AG04450 (cell line): ENCODE results near the gene CNTNAP2. TPM values are rescaled to one million over a fixed set of nuclear protein-coding genes. Genes with fewer than 3 reads are reported as not detected.

Experiments used
- CTCF ChIA-PET: fragments of 300-600, 350-600 bp; formaldehyde crosslinking; extraction: SDS; loops from one replicate; lab custom pipeline; 2022; ENCODE audit warnings: antibody characterized with exemption, inconsistent platforms; lab: Charles Lee
- POLR2A ChIA-PET: fragments of 350-600 bp; formaldehyde crosslinking; extraction: SDS; loops from one replicate; lab custom pipeline; 2021; ENCODE audit warnings: antibody characterized with exemption, inconsistent platforms; lab: Yijun Ruan, JAX
- DNase-seq: peaks from one replicate; pipeline ENCODE4 v3.0.0-alpha.2; 2011; ENCODE audit warnings: low read depth, low spot score
- H3K27ac ChIP-seq: one replicate; pipeline ENCODE4 v1.5.1; 2012; ENCODE audit warnings: low read depth, low read length, control low read depth
- H3K27me3 ChIP-seq: one replicate; pipeline ENCODE4 v1.6.0; 2012; ENCODE audit warnings: low read length; ENCODE audit not compliant: control insufficient read depth, insufficient read depth
- H3K4me3 ChIP-seq: 2 replicates; pipeline ENCODE4 v1.5.1; 2011; ENCODE audit warnings: mild to moderate bottlenecking, low read depth, low read length, control low read depth
- H3K9me3 ChIP-seq: 2 replicates; pipeline ENCODE4 v1.5.1; 2012; ENCODE audit warnings: low read length; ENCODE audit not compliant: control insufficient read depth, insufficient read depth
- CTCF ChIP-seq: IDR thresholded peaks from 2 replicates; pipeline ENCODE4 v1.5.1; 2011; ENCODE audit warnings: low read depth, low read length, control low read depth, inconsistent platforms
- polyA plus RNA-seq: library from polyadenylated mRNA; depleted of rRNA; stranded (reverse); fragments of >200 nt; gene quantifications from 2 replicates; pipeline ENCODE4 v1.2.3, GENCODE V29; 2011

CNTNAP2 gene
- polyA plus RNA-seq, 1 experiment = not detected

- Histone ChIP-seq H3K4me3 (no peak overlapping the region), H3K27me3 (no peaks in the 10 kb centered on the region), H3K27ac (no peak overlapping the region), H3K9me3 (peaks cover 9% of the 10 kb centered on the region)
- ChIA-PET POLR2A (no interaction called here), CTCF (no interaction called here)
- no peak for TF ChIP-seq CTCF
- DNase-seq = no peak
Observed at GRCh38 chr7:146370171-146370570, 253.6 kb downstream of the CNTNAP2 start.

- no peak overlapping the region for H3K4me3 ChIP-seq
- H3K27ac ChIP-seq = no peak overlapping the region
- peaks cover 10% of the 10 kb centered on the region for H3K9me3 ChIP-seq
- ChIA-PET POLR2A (no interaction called here), CTCF (no interaction called here)
- no peak for TF ChIP-seq CTCF
- DNase-seq = no peak
- no peaks in the 10 kb centered on the region for H3K27me3 ChIP-seq
Observed at GRCh38 chr7:146375170-146375569, 258.6 kb downstream of the CNTNAP2 start.

- CTCF ChIA-PET = no interaction called here
- POLR2A ChIA-PET = no interaction called here
- no peaks in the 10 kb centered on the region for H3K27me3 ChIP-seq
- DNase-seq = no peak
- no peak overlapping the region for H3K27ac ChIP-seq
- peaks cover 6% of the 10 kb centered on the region for H3K9me3 ChIP-seq
- TF ChIP-seq CTCF = no peak
- no peak overlapping the region for H3K4me3 ChIP-seq
Observed at GRCh38 chr7:146378196-146378595, 261.6 kb downstream of the CNTNAP2 start.

GRCh38 chr7:146387140-146387539 is 270.5 kb downstream of the CNTNAP2 start:
- ChIA-PET CTCF (no interaction called here), POLR2A (no interaction called here)
- Histone ChIP-seq H3K9me3 (peaks cover 4% of the 10 kb centered on the region), H3K4me3 (no peak overlapping the region), H3K27me3 (no peaks in the 10 kb centered on the region), H3K27ac (no peak overlapping the region)
- TF ChIP-seq CTCF = no peak
- DNase-seq = no peak

GRCh38 chr7:146388928-146389327 is 272.3 kb downstream of the CNTNAP2 start:
- no peak overlapping the region for H3K27ac ChIP-seq
- H3K27me3 ChIP-seq = no peaks in the 10 kb centered on the region
- no peak for TF ChIP-seq CTCF
- no peak overlapping the region for H3K4me3 ChIP-seq
- peaks cover 4% of the 10 kb centered on the region for H3K9me3 ChIP-seq
- ChIA-PET POLR2A (no interaction called here), CTCF (no interaction called here)
- no peak for DNase-seq
